Mucosa of stomach (tissue), 1 donor: ENCODE measurements around the gene TAP2.

ENCODE experiments used
- H3K27me3 ChIP-seq: one replicate; pipeline ENCODE4 v1.7.0; 2013; ENCODE audit warnings: mild to moderate bottlenecking, low read length; ENCODE audit not compliant: control insufficient read depth, insufficient read depth
- H3K36me3 ChIP-seq: one replicate; pipeline ENCODE4 v1.7.0; 2013; ENCODE audit warnings: low read length; ENCODE audit not compliant: control insufficient read depth, insufficient read depth
- H3K4me1 ChIP-seq: one replicate; pipeline ENCODE4 v1.7.0; 2013; ENCODE audit warnings: mild to moderate bottlenecking, low read length; ENCODE audit not compliant: control insufficient read depth, insufficient read depth
- H3K4me3 ChIP-seq: one replicate; pipeline ENCODE4 v1.7.0; 2013; ENCODE audit warnings: low read length
- H3K9ac ChIP-seq: one replicate; pipeline ENCODE4 v1.7.0; 2013; ENCODE audit warnings: mild to moderate bottlenecking, low read length, moderate library complexity
- H3K9me3 ChIP-seq: one replicate; pipeline ENCODE4 v1.7.0; 2013; ENCODE audit warnings: mild to moderate bottlenecking, low read length, moderate library complexity; ENCODE audit not compliant: control insufficient read depth
- donor health status: Pancreatic carcinoma.

The TAP2 gene

GRCh38 chr6:32852844-32853540 lies 14.5 kb upstream of the TAP2 start:
- peaks cover 24% of the 10 kb centered on the region for H3K36me3 ChIP-seq
- H3K27me3 ChIP-seq, result no peaks in the 10 kb centered on the region
- H3K4me3 ChIP-seq, result peak overlapping the region; percentile 92
- H3K9me3 ChIP-seq, result no peaks in the 10 kb centered on the region
- peak overlapping the region; percentile 94 for H3K9ac ChIP-seq
- peaks cover 22% of the 10 kb centered on the region for H3K4me1 ChIP-seq

GRCh38 chr6:32852018-32852843 lies 13.7 kb upstream of the TAP2 start:
- Histone ChIP-seq H3K36me3 (peaks cover 26% of the 10 kb centered on the region), H3K4me1 (peaks cover 22% of the 10 kb centered on the region)

GRCh38 chr6:32851025-32851424 lies 12.5 kb upstream of the TAP2 start:
- no peak overlapping the region for H3K9ac ChIP-seq
- H3K27me3 ChIP-seq, result no peaks in the 10 kb centered on the region
- peaks cover 22% of the 10 kb centered on the region for H3K4me1 ChIP-seq
- peaks cover 30% of the 10 kb centered on the region for H3K36me3 ChIP-seq
- no peaks in the 10 kb centered on the region for H3K9me3 ChIP-seq
- no peak overlapping the region for H3K4me3 ChIP-seq

More at GRCh38 chr6:32852018-32852843, 13.7 kb upstream of the TAP2 start:
- H3K9me3 ChIP-seq, result no peaks in the 10 kb centered on the region
- H3K9ac ChIP-seq, result peak overlapping the region; percentile 94
- peak overlapping the region; percentile 92 for H3K4me3 ChIP-seq
- H3K27me3 ChIP-seq, result no peaks in the 10 kb centered on the region

- H3K9me3 ChIP-seq, result no peaks in the 10 kb centered on the region
- no peak overlapping the region for H3K4me3 ChIP-seq
- no peak overlapping the region for H3K9ac ChIP-seq
- H3K36me3 ChIP-seq, result peaks cover 30% of the 10 kb centered on the region
- peaks cover 22% of the 10 kb centered on the region for H3K4me1 ChIP-seq
- no peaks in the 10 kb centered on the region for H3K27me3 ChIP-seq
Measured at GRCh38 chr6:32849126-32849525, 10.6 kb upstream of the TAP2 start.

GRCh38 chr6:32847795-32848194 lies 9.3 kb upstream of the TAP2 start:
- Histone ChIP-seq H3K9me3 (no peaks in the 10 kb centered on the region), H3K4me1 (peaks cover 28% of the 10 kb centered on the region), H3K9ac (no peak overlapping the region), H3K27me3 (no peaks in the 10 kb centered on the region), H3K4me3 (no peak overlapping the region), H3K36me3 (peaks cover 30% of the 10 kb centered on the region)

- no peaks in the 10 kb centered on the region for H3K27me3 ChIP-seq
- no peak overlapping the region for H3K4me3 ChIP-seq
- H3K9me3 ChIP-seq, result no peaks in the 10 kb centered on the region
- peaks cover 30% of the 10 kb centered on the region for H3K36me3 ChIP-seq
- peaks cover 25% of the 10 kb centered on the region for H3K4me1 ChIP-seq
- no peak overlapping the region for H3K9ac ChIP-seq
Measured at GRCh38 chr6:32847004-32847403, 8.5 kb upstream of the TAP2 start.

- Histone ChIP-seq H3K27me3 (no peaks in the 10 kb centered on the region), H3K9ac (peak overlapping the region; percentile 96), H3K9me3 (no peaks in the 10 kb centered on the region), H3K4me1 (peaks cover 18% of the 10 kb centered on the region), H3K4me3 (peak overlapping the region; percentile 9), H3K36me3 (peaks cover 22% of the 10 kb centered on the region)
Measured at GRCh38 chr6:32845384-32845884, 6.9 kb upstream of the TAP2 start.

GRCh38 chr6:32844839-32845383 lies 6.4 kb upstream of the TAP2 start:
- H3K36me3 ChIP-seq, result peaks cover 20% of the 10 kb centered on the region
- H3K27me3 ChIP-seq, result no peaks in the 10 kb centered on the region
- peak overlapping the region; percentile 96 for H3K9ac ChIP-seq
- peaks cover 18% of the 10 kb centered on the region for H3K4me1 ChIP-seq
- no peaks in the 10 kb centered on the region for H3K9me3 ChIP-seq
- peak overlapping the region; percentile 9 for H3K4me3 ChIP-seq

GRCh38 chr6:32843979-32844838 lies 5.7 kb upstream of the TAP2 start, which contains the start of gene PSMB8:
TSS of gene PSMB8 (minus strand) at chr6:32844047. CDS start at chr6:32843996, 51 bp downstream.
- Histone ChIP-seq H3K9me3 (no peaks in the 10 kb centered on the region), H3K36me3 (peaks cover 18% of the 10 kb centered on the region), H3K4me3 (peak within 1 kb of the TSS; percentile 95), H3K27me3 (no peaks in the 10 kb centered on the region), H3K9ac (peak within 1 kb of the TSS; percentile 96), H3K4me1 (peaks cover 18% of the 10 kb centered on the region)

- Histone ChIP-seq H3K27me3 (no peaks in the 10 kb centered on the region), H3K9ac (peak overlapping the region; percentile 96), H3K4me3 (peak overlapping the region; percentile 95), H3K36me3 (peaks cover 12% of the 10 kb centered on the region), H3K4me1 (peaks cover 18% of the 10 kb centered on the region), H3K9me3 (no peaks in the 10 kb centered on the region)
Measured at GRCh38 chr6:32843331-32843978, 4.9 kb upstream of the TAP2 start.

- Histone ChIP-seq H3K36me3 (peaks cover 9% of the 10 kb centered on the region), H3K9ac (peak overlapping the region; percentile 96)
Measured at GRCh38 chr6:32842690-32843089, 4.2 kb upstream of the TAP2 start.

More at GRCh38 chr6:32842690-32843089, 4.2 kb upstream of the TAP2 start:
- Histone ChIP-seq H3K4me1 (peaks cover 22% of the 10 kb centered on the region), H3K27me3 (no peaks in the 10 kb centered on the region), H3K4me3 (peak overlapping the region; percentile 95), H3K9me3 (no peaks in the 10 kb centered on the region)
